ENCODE results near the gene SPOP.

SPOP gene

GRCh38 chr17:49588726-49589576 is 88.9 kb downstream of the SPOP start:
- in situ Hi-C loops (cut with HindIII; ENCODE audit: low sequenced_read_pairs): no loop called here

DNA sequence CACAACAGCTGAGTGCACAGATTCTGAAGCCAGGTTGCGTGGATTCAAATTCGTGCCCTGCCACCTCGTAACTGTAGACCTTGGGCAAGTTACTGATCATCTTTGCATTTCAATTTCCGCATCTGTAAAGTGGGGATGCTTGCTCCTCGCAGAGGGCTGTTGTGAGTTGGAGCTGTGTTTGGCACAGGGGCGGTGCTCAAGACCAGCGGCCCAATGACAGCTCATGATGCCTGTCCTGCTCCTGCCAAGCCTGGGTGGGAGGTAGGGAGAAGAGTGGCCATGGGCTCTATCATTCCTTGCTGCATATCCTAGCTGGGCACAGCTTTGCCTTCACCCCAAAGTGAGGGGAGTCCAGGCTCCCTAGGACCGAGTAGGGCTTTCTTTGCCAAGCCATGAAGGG is 89.6 kb downstream of the SPOP start:
- in situ Hi-C loops (cut with HindIII; ENCODE audit: low sequenced_read_pairs): no loop called here

DNA sequence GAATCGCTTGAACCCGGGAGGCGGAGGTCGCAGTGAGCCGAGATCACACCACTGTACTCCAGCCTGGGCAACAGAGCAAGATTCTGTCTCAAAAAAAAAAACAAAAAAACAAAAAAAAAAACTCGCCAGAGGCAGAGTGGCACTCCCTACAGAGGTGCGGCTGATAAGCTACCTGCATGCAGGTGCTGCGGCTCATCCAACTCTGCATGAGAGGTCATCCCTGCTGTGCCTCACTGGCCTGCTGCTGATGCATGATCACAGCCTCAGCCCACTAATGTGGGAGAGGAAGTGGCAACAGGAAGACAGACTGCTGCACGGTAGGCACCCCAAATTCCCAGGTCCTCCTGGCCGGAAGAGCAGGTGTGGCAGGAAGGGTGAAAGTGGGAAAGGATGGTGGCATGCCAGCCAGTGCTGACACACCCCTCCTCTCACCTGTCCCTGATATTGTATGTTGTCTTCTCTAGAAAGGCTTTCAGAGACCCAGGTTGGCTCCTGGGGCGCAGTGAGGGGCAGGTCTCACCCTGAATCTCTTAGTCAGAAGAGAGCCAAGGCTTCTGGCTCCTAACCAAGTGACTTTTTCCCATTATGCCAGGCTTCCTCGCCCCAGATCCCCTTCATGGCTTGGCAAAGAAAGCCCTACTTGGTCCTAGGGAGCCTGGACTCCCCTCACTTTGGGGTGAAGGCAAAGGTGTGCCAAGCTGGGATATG is 90.4 kb downstream of the SPOP start:
- in situ Hi-C loops (cut with HindIII; ENCODE audit: low sequenced_read_pairs): no loop called here

DNA sequence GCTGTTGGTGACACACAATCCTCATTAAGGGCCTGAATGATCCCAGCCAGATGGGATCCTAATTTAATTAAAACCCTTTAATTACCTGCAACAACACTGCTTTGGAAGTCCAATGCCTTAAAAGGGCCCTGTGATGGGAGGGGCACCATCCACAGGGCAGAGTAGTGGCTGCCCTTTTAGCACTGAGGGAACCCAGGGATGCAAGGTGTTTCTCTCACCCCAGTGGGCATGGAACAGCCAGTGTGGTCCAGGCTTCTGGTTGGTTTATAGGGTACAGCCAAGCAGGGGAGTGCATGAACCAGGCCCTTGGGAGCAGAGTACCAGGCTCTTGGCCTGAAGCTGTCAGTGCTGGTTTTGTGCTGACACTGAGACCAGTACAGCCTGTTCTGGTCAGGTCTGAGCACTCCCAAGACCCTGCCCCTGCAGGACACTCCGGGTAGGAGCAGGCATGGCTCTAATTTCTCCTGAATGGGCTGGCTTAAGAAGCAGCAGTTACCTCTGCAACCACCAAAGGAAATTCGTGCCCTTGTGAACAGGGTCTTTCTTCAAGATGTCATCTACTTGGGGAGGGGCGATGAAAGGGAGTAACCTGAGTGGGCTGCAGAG is 92.4 kb downstream of the SPOP start:
- in situ Hi-C loops (cut with HindIII; ENCODE audit: low sequenced_read_pairs): no loop called here

GRCh38 chr17:49583889-49584288 is 94.0 kb downstream of the SPOP start:
- in situ Hi-C loops (cut with HindIII; ENCODE audit: low sequenced_read_pairs): loop anchor here (5.0 kb wide), 2 partner anchors 62 to 103 kb away; no protein-coding TSS in a partner anchor

- in situ Hi-C loops (cut with HindIII; ENCODE audit: low sequenced_read_pairs): loop anchor here (5.0 kb wide), 2 partner anchors 61 to 104 kb away; no protein-coding TSS in a partner anchor
Measured at GRCh38 chr17:49583226-49583625, 94.7 kb downstream of the SPOP start.

DNA sequence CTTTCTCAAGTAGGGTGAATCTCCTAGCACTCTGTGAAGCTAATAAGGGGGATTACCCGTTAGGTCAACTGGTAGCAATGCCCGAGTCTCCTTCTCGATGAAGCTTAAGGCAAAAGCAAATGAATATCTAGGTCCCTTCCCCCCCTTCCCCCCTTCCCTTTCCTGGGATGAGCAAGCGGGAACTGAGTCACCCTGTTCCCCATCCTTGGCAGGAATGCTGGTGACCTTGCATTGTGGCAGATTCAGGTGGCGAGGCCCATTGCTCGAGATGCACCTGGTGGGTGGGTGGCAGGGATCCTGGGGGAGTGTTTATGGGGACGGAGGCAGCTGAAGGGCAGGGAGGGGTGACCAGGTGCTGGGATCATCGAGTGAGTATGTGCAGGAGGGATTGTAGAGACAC is 95.1 kb downstream of the SPOP start:
- in situ Hi-C loops (cut with HindIII; ENCODE audit: low sequenced_read_pairs): loop anchor here (5.0 kb wide), 2 partner anchors 60 to 105 kb away; no protein-coding TSS in a partner anchor

DNA sequence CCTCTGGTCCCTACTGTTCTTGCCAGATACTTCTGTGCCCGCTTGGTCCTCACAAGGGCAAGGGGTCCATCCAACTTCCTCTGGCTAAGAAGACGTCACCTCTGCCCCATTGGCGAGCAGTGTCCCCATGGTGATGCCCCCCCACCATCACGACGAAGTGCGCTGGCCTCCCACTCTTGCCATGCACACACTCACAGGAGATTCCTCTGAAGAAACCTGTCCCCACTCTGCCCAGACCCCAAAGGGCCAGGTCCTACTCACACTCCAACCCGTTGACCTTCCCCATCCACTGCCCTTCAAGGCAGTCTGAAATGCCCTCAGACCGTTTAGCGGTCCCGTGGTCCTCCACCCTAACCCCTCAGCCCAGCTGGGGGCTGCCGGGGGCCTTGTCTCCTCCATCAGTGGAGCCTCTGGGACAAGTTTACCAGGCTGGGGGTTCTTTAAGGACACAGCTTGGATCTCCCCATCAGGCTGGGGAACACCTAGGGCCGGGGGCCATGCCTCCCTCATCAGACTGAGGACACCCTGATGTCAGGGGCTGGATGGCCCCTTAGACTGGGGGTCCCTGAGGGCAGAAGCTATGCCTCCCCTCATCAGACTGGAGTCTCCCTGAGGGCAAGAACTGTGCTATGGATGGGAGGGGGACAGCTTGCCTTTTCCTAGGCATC is 95.7 kb downstream of the SPOP start:
- in situ Hi-C loops (cut with HindIII; ENCODE audit: low sequenced_read_pairs): loop anchor here (5.0 kb wide), 2 partner anchors 60 to 105 kb away; no protein-coding TSS in a partner anchor

GRCh38 chr17:49581648-49581998 is 96.3 kb downstream of the SPOP start:
- in situ Hi-C loops (cut with HindIII; ENCODE audit: low sequenced_read_pairs): loop anchor here (5.0 kb wide), 2 partner anchors 59 to 106 kb away; no protein-coding TSS in a partner anchor

GRCh38 chr17:49580981-49581647 is 96.8 kb downstream of the SPOP start:
- in situ Hi-C loops (cut with HindIII; ENCODE audit: low sequenced_read_pairs): loop anchor here (5.0 kb wide), 2 partner anchors 59 to 106 kb away; no protein-coding TSS in a partner anchor

DNA sequence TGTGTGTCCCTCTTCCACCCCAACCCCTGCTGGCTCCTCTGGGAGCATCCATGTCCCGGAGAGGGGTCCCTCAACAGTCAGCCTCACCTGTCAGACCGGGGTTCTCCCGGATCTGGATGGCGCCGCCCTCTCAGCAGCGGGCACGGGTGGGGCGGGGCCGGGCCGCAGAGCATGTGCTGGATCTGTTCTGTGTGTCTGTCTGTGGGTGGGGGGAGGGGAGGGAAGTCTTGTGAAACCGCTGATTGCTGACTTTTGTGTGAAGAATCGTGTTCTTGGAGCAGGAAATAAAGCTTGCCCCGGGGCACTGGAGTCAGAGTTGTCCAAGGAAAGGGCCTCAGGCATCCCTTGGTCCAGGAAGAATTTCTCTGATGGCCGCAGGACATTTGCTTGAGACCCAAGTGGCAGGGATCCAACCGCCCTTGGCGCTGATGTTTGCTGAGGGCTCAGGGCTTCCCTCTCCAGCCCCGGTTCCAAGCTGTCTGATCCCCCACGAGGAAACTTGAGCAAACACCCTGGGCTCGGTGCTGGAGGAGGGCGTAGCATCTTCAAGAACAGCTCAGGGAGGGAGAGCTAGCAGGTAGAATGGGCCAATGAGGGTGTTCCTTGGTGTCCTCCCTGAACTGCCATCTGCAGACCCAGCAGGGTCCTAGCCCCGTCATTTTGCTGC is 97.7 kb downstream of the SPOP start:
- in situ Hi-C loops (cut with HindIII; ENCODE audit: low sequenced_read_pairs): loop anchor here (5.0 kb wide), 2 partner anchors 58 to 107 kb away; no protein-coding TSS in a partner anchor

GRCh38 chr17:49579522-49579921 is 98.4 kb downstream of the SPOP start:
- in situ Hi-C loops (cut with HindIII; ENCODE audit: low sequenced_read_pairs): no loop called here

GRCh38 chr17:49578952-49579500 is 98.9 kb downstream of the SPOP start:
- in situ Hi-C loops (cut with HindIII; ENCODE audit: low sequenced_read_pairs): no loop called here

GRCh38 chr17:49578414-49578813 is 99.5 kb downstream of the SPOP start:
- in situ Hi-C loops (cut with HindIII; ENCODE audit: low sequenced_read_pairs): no loop called here

DNA sequence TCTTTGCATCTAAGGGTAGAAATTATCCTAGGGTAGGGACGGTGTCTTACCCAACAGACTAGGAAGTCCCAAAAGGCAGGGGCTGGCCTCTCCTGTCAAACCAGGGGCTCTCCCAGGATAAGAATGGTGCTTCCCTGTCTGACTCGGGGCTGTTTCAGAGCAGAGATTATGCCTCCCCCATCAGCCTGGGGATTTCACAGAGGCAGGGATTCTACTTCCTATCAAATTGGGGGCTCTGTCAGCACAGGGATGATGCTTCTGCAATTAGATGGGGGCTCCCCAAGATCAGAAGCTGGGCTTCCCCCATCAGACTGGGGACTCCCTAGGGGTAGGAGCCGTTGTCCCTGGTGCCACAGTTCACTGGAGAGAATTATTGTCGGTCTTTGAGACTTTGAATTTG is 99.9 kb downstream of the SPOP start:
- in situ Hi-C loops (cut with HindIII; ENCODE audit: low sequenced_read_pairs): no loop called here

DNA sequence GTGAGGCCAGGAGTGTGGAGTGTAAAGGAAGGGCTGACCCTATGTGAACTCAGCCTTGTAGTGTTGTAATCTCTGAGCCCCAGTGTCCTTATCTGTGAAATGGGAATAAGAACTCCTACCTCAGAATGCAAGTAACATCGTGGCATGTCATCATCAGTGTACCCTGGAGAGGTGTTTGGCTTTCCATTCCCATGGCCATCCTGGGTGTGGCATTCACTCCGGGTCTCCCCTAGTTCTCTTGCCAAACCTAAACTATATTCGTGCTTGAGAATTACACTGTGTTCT is 100.3 kb downstream of the SPOP start:
- in situ Hi-C loops (cut with HindIII; ENCODE audit: low sequenced_read_pairs): no loop called here

DNA sequence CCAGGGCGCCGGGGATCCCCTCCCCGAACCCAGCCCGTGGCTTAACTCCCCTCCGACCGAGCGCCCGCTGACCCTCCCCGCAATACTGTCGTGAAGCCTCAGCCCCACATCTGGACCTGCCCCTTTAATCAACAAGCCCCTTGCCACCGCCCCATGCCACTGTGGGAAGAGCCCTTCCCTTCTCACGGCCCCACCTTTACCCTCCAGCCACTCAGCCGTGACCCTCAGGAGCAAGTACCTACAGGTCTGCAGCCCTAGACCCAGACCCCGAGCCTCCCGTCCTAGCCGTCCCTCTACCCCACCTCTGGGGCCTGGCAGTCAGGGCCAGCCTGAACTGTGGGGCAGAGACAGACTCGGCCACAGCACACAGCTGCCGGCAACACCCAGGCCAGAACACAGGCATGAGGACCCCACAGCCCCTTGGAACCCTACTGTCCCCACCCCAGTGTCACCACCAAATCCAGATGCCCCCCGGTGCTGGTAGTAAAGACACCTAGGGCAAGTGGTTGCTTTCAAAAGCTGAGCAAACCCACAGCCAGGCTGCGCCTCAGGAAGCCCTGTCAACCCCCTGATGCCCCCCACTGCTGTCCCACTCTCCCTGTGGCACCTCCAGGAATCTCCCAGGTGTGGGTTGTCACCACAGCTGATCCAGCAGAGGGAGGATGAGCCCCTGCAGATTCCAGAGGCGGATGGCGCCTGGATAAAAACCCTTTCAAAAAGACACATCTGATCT is 100.8 kb downstream of the SPOP start:
- in situ Hi-C loops (cut with HindIII; ENCODE audit: low sequenced_read_pairs): no loop called here

DNA sequence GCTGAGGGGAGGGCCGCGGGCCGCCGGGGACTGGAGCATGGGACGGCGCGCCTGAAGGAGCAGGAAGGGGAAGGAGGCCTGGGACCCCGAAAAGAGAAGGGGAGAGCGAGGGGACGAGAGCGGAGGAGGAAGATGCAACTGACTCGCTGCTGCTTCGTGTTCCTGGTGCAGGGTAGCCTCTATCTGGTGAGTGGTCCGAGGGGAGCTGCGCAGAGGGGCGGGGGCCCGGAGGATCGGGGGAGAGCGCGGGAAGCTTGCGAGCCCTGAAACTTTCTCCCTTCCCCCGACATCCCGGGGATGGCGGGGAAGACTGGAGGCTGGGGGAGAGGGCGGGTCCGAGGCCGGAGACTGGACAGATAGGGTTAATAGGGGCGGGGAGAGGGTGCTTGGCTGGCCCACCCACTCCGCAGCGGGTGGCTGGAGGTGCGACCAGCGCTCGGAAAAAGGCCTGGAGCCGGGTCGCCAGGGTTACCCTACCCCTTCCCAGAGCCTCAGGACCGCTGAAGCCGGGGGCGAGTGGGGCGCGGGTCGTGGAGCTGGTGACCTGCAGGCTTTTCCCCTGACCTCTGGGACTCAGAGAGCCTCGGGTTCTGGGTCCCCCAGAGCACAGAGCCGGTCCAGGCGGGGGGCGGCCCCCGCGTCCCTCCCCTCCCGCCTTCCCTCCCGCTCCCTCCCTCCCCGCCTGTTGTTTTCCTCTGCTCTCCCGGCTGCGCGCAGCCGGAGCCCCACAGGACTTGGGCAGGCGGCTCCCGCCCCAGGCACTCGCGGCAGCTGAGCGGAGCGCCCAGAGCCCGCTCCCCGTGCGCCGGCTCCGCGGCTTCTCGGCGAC is 101.6 kb downstream of the SPOP start:
- in situ Hi-C loops (cut with HindIII; ENCODE audit: low sequenced_read_pairs): no loop called here
